ENCODE measurements around the gene SLC8A2.
A peak's percentile ranks its signal among the peaks of the same experiment; 100 is the strongest.

Gene SLC8A2

GRCh38 chr19:47508721-47509120 lies 37.0 kb upstream of the SLC8A2 start:
- no peak for TF ChIP-seq CTCF (conservative IDR thresholded peaks at IDR 0.05)
- peak overlapping the region; percentile 96 for H3K27ac ChIP-seq

GRCh38 chr19:47507924-47508553 lies 36.3 kb upstream of the SLC8A2 start:
- H3K27ac ChIP-seq, result peak overlapping the region; percentile 96
- TF ChIP-seq CTCF (conservative IDR thresholded peaks at IDR 0.05), result no peak

- H3K27ac ChIP-seq, result peak overlapping the region; percentile 96
- no peak for TF ChIP-seq CTCF (conservative IDR thresholded peaks at IDR 0.05)
Observed at GRCh38 chr19:47507012-47507411, 35.3 kb upstream of the SLC8A2 start.

- peak overlapping the region; percentile 96 for H3K27ac ChIP-seq
- no peak for TF ChIP-seq CTCF (conservative IDR thresholded peaks at IDR 0.05)
Observed at GRCh38 chr19:47506459-47506858, 34.8 kb upstream of the SLC8A2 start.

GRCh38 chr19:47505506-47505905 lies 33.8 kb upstream of the SLC8A2 start:
- TF ChIP-seq CTCF (conservative IDR thresholded peaks at IDR 0.05), result no peak
- peak overlapping the region; percentile 96 for H3K27ac ChIP-seq

- no peak for TF ChIP-seq CTCF (conservative IDR thresholded peaks at IDR 0.05)
- H3K27ac ChIP-seq, result peak overlapping the region; percentile 96; the same call in 1 of the 2 replicates
Observed at GRCh38 chr19:47503826-47504150, 32.1 kb upstream of the SLC8A2 start.

- no peak for TF ChIP-seq CTCF (conservative IDR thresholded peaks at IDR 0.05)
- peak overlapping the region; percentile 96; the same call in 1 of the 2 replicates for H3K27ac ChIP-seq
Observed at GRCh38 chr19:47503130-47503825, 31.6 kb upstream of the SLC8A2 start.

All from VCaP (cell line).